Cardiac fibroblast (primary cell): ENCODE data around the gene TSC22D2.

ENCODE experiments used
- DNase-seq, 2 donors: peaks; one replicate each; pipeline versions ENCODE4 v3.0.0 to v3.0.0-alpha.2; 2010; ENCODE audit warnings: low read depth in 2 of 2
- H3K4me3 ChIP-seq, 2 donors: replicated peaks in 1 of 2; 1 replicate in 1 of 2; 2 replicates in 1 of 2; pipeline ENCODE4 v1.5.1; 2011; ENCODE audit warnings: low read depth in 2 of 2, low read length in 2 of 2, mild to moderate bottlenecking in 2 of 2, moderate library complexity in 1 of 2
- CTCF ChIP-seq: IDR thresholded peaks from one replicate; pipeline ENCODE4 v1.5.1; 2011; ENCODE audit warnings: low read depth, mild to moderate bottlenecking, low read length, inconsistent platforms

TSC22D2 gene

GRCh38 chr3:150407051-150407807, 869 bp upstream of the TSC22D2 start:
- H3K4me3 ChIP-seq: peak overlapping the region; percentile 36 to 58
- DNase-seq: peak; percentile 61 to 76
- TF ChIP-seq CTCF: no peak

DNA sequence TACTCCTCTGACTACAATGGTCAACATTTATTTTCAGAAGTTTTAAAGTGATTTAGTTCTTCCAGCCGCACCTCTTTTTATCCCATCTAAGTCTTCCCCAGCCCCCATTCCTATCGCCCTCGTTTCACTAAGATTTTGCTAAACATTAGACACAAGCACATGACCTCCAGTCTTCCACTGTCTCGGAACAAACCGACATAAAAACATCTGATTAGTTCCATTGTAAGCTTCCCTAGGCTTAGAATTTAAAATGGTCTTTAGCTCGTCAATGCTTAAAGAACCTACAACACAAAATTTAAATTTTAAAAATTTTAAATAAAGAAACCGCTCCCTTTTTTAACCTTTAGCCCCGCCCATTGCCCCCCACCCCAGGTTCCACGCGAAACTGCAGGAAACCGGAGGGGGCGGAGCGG, 284 bp upstream of the TSC22D2 start:
- DNase-seq: peak; percentile 77 to 89
- no peak for TF ChIP-seq CTCF
- H3K4me3 ChIP-seq: peak overlapping the region; percentile 36 to 58

GRCh38 chr3:150409125-150409511, 1.0 kb downstream of the TSC22D2 start:
- TF ChIP-seq CTCF: no peak
- no peak for DNase-seq
- peak overlapping the region; percentile 90 to 92 for H3K4me3 ChIP-seq

DNA sequence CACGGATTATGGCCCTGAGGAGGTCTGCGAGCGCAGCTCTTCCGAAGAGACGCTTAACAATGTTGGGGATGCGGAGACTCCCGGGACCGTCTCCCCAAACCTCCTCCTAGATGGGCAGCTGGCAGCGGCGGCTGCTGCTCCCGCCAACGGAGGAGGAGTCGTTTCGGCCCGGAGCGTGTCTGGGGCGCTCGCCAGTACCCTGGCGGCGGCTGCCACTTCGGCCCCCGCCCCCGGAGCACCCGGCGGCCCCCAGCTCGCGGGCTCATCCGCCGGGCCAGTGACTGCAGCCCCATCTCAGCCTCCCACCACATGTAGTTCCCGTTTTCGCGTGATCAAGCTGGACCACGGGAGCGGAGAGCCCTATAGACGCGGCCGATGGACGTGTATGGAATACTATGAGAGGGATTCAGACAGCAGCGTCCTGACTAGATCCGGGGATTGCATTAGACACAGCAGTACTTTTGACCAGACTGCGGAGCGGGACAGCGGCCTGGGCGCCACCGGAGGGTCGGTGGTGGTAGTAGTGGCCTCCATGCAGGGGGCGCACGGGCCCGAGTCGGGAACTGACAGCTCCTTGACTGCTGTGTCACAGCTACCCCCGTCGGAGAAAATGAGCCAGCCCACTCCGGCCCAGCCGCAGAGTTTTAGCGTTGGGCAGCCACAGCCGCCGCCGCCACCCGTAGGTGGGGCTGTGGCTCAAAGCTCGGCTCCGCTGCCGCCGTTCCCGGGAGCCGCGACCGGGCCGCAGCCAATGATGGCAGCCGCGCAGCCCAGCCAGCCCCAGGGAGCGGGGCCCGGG, 1.6 kb downstream of the TSC22D2 start:
- DNase-seq: peak; percentile 70 to 78

DNA sequence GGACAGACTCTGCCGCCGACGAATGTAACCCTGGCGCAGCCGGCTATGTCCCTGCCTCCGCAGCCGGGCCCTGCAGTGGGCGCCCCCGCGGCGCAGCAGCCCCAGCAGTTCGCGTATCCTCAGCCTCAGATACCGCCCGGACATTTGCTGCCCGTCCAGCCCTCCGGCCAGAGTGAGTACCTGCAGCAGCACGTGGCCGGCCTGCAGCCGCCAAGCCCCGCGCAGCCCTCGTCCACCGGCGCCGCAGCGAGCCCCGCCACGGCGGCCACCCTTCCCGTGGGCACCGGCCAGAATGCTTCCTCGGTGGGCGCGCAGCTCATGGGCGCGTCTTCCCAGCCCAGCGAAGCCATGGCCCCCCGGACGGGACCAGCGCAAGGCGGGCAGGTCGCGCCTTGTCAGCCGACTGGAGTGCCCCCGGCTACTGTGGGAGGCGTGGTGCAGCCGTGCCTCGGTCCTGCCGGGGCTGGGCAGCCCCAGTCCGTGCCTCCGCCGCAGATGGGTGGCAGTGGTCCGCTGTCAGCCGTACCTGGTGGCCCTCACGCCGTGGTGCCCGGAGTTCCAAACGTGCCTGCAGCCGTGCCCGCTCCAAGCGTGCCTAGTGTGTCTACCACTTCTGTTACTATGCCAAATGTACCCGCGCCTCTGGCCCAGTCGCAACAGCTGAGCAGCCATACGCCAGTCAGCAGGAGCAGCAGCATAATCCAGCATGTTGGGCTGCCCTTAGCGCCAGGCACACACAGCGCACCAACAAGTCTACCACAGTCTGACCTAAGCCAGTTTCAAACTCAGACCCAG, 2.4 kb downstream of the TSC22D2 start:
- DNase-seq: peak; percentile 45 to 48
- no peak for TF ChIP-seq CTCF

More for the DNA sequence above, 1.6 kb downstream of the TSC22D2 start:
- peak overlapping the region; percentile 90 to 92 for H3K4me3 ChIP-seq
- peak; percentile 36 for TF ChIP-seq CTCF

GRCh38 chr3:150411106-150411460, 3.0 kb downstream of the TSC22D2 start:
- DNase-seq: no peak
- TF ChIP-seq CTCF: no peak
- peak overlapping the region; percentile 90 to 92 for H3K4me3 ChIP-seq

More for the DNA sequence above, 2.4 kb downstream of the TSC22D2 start:
- H3K4me3 ChIP-seq: peak overlapping the region; percentile 90 to 92
